GM12872 (cell line): Measurements from ENCODE around the gene TCAP.

Source experiments
- CTCF ChIP-seq: IDR thresholded peaks from 3 replicates; pipeline ENCODE4 v1.5.1; 2011; ENCODE audit warnings: low read depth, mild to moderate bottlenecking, low read length, moderate library complexity; ENCODE audit not compliant: insufficient read depth

The TCAP gene

GRCh38 chr17:39677072-39677471, 11.9 kb downstream of the TCAP start:
- no peak for TF ChIP-seq CTCF

- no peak for TF ChIP-seq CTCF
Measured at GRCh38 chr17:39677542-39678339, 12.6 kb downstream of the TCAP start.

GRCh38 chr17:39678340-39679116, 13.4 kb downstream of the TCAP start:
- TF ChIP-seq CTCF, result no peak

- TF ChIP-seq CTCF, result no peak
Measured at GRCh38 chr17:39679521-39680192, 14.5 kb downstream of the TCAP start.

- no peak for TF ChIP-seq CTCF
Measured at GRCh38 chr17:39683295-39683939, 18.3 kb downstream of the TCAP start.

- no peak for TF ChIP-seq CTCF
Measured at GRCh38 chr17:39684369-39685192, 19.4 kb downstream of the TCAP start.
